ENCODE measurements around the gene PHACTR2.
"Not testable (repeated sequence)": the region's sequence is repeated elsewhere in the genome, so short reads cannot be mapped to it uniquely, and the experiment has no call there.

Gene PHACTR2

DNA sequence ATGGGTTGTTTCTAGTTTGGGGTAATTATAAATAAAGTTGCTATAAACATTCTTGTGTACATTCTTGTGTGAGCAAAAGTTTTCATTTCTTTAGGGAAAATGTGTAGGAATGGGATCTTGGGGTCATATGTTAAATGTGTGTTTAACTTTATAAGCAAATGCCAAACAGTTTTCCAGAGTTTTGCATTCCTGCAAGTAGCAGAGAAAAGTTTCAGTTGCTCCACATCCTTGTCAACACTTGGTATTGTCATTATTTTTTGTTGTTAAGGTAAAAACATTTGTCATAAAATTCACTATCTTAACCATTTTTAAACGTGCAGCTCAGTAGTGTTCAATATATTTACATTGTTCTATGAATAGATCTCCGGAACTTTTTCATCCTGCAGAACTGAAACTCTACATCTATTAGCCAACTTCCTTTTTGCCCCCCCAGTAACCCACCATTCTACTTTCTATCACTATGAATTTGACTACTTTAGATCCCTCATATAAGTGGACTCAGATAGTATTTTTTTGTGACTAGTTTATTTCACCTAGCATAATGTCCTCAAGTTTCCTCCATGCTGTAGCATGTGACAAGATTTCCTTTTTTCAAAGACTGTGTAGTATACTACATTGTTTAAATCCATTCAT lies 48.4 kb downstream of the PHACTR2 start:
- no peak for DNase-seq (ENCODE audit: low read depth)
- TF ChIP-seq, protein P1, sequence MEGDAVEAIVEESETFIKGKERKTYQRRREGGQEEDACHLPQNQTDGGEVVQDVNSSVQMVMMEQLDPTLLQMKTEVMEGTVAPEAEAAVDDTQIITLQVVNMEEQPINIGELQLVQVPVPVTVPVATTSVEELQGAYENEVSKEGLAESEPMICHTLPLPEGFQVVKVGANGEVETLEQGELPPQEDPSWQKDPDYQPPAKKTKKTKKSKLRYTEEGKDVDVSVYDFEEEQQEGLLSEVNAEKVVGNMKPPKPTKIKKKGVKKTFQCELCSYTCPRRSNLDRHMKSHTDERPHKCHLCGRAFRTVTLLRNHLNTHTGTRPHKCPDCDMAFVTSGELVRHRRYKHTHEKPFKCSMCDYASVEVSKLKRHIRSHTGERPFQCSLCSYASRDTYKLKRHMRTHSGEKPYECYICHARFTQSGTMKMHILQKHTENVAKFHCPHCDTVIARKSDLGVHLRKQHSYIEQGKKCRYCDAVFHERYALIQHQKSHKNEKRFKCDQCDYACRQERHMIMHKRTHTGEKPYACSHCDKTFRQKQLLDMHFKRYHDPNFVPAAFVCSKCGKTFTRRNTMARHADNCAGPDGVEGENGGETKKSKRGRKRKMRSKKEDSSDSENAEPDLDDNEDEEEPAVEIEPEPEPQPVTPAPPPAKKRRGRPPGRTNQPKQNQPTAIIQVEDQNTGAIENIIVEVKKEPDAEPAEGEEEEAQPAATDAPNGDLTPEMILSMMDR (IDR thresholded peaks at IDR 0.05; ENCODE audit: control insufficient read depth, insufficient read depth, low read depth, low read length, missing control alignments) = no peak
- no peak overlapping the region for H3K4me3 ChIP-seq (ENCODE audit: control insufficient read depth, low read depth, low read length)

DNA sequence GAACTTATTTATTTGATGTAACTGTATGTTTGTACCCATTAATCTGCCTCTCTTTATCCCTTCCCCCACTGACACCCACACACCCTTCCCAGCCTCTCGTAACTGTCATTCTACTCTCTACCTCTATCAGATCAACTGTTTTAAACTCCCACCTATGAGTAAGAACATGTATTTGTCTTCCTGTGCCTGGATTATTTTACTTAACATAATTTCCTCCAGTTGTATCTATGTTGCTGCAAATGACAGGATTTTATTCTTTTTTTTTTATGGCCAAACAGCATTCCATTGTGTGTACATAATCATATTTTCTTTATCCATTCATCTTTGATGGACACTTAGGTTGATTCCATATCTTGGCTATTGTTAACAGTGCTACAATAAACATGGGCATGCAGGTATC lies 49.3 kb downstream of the PHACTR2 start:
- TF ChIP-seq, protein P1 (IDR thresholded peaks at IDR 0.05; ENCODE audit: control insufficient read depth, insufficient read depth, low read depth, low read length, missing control alignments) = no peak
- no peak for DNase-seq (ENCODE audit: low read depth)
- H3K4me3 ChIP-seq (ENCODE audit: control insufficient read depth, low read depth, low read length) = no peak overlapping the region

DNA sequence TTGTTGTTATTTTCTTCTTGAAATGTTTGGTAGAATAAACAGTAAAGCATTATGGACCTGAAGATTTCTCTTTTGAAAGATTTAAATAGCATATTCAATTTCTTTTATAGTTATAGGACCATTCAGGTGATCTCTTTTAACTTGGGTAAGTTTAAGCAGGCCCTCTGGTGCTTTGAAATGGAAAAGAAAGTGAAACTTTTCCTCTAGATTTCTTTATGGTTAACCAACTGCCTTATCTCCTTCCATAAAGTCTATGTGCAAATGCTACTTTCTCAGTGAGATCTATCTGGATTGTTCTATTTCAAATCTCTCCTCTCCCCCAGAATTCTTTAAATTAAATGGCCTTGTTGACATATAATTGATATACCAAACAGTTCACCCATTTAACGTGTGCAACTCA lies 54.0 kb downstream of the PHACTR2 start:
- TF ChIP-seq, protein P1 (IDR thresholded peaks at IDR 0.05; ENCODE audit: control insufficient read depth, insufficient read depth, low read depth, low read length, missing control alignments) = peak; percentile 3
- H3K4me3 ChIP-seq (ENCODE audit: control insufficient read depth, low read depth, low read length) = no peak overlapping the region
- no peak for DNase-seq (ENCODE audit: low read depth)

DNA sequence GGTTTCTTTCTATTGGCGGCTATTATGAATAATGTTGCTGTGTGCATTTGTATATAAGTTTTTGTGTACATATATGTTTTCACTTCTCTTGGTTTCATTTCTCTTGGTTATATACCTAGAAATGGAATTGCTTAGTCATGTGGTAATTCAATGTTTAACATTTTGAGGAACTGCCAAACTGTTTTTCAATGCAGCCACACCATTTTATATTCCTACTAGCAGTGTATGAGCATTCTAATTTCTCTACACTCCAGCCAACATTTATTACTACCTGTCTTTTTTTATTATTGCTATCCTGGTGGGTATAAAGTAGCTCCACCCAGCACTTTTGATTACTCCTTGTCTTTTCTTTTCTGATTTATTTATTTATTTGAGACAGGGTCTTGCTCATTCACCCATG lies 54.8 kb downstream of the PHACTR2 start:
- H3K4me3 ChIP-seq (ENCODE audit: control insufficient read depth, low read depth, low read length) = no peak overlapping the region

DNA sequence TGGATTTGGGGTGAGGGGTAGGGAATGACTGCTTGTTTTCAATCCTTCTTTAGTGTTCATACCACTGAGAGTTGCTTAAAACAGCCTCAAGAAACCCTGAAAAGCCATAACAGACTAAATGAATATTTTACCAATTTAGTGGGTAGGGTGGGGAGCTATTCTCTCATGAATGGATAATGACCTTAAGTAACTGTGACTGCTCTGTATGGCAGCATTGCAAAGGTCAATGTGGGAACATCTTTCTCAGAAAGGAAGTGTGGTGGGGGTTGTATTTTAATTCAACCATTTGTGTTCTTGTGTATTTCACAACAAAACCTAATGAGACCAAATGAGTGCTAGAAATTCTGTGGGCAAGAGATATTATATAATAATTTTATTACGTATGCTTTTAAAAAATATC lies 55.7 kb downstream of the PHACTR2 start:
- no peak overlapping the region for H3K4me3 ChIP-seq (ENCODE audit: control insufficient read depth, low read depth, low read length)
- DNase-seq (ENCODE audit: low read depth) = no peak
- TF ChIP-seq, protein P1 (IDR thresholded peaks at IDR 0.05; ENCODE audit: control insufficient read depth, insufficient read depth, low read depth, low read length, missing control alignments) = no peak

More for the DNA sequence above, 54.8 kb downstream of the PHACTR2 start:
- TF ChIP-seq, protein P1 (IDR thresholded peaks at IDR 0.05; ENCODE audit: control insufficient read depth, insufficient read depth, low read depth, low read length, missing control alignments) = no peak
- no peak for DNase-seq (ENCODE audit: low read depth)

DNA sequence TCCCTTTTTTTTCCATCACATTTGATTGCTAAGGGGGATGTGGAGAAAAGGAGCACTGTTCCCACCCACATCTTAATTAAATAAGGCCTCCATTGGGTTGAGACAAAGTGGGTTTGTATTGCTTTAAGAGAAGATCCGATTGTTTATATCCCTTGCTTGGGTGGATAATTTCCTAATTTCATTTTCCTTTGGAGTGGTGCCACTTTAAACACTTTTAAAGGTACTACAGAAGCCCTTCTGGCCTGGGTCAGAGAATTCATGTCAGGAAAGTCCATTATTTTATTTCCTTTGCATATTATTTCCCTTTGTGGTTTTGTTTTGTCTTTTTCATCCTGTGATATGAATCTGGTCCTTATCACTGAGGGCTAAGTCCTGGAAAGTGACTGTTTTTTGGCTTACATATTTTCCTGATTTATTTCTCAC lies 56.9 kb downstream of the PHACTR2 start:
- DNase-seq (ENCODE audit: low read depth) = no peak
- H3K4me3 ChIP-seq (ENCODE audit: control insufficient read depth, low read depth, low read length) = no peak overlapping the region
- TF ChIP-seq, protein P1 (IDR thresholded peaks at IDR 0.05; ENCODE audit: control insufficient read depth, insufficient read depth, low read depth, low read length, missing control alignments) = no peak

DNA sequence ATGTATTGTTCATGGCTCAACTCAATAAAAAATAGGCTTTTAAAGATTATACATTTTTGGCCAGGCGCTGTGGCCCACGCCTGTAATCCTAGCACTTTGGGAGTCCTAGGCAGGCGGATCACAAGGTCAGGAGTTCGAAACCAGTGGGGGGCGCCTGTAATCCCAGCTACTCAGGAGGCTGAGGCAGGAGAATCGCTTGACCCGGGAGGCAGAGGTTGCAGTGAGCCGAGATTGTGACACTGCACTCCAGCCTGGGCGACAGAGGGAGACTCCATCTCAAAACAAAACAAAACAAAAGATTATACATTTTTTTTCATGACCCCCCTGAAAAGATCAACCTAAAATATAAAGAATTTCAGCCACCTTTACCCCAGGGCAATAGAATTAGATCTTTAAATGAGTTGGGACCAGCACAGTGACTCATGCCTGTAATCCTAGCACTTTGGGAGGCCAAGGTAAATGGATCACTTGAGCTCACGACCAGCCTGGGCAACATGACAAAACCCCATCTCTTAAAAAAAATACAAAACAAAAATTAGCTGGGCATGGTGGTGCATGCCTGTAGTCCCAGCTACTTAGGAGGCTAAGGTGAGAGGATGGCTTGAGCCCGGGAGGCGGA lies 60.4 kb downstream of the PHACTR2 start:
- not testable (repeated sequence) for H3K4me3 ChIP-seq (ENCODE audit: control insufficient read depth, low read depth, low read length); DNase-seq (ENCODE audit: low read depth)
